Natural killer cell treated with Interleukin-12 subunit alpha and Interleukin-12 subunit beta and Interleukin-15 and Interleukin-18, amount 100 ng/mL, for 72 hours (primary cell): ENCODE results near the gene GYG2. TPM values are rescaled to one million over a fixed set of nuclear protein-coding genes. Genes with fewer than 3 reads are reported as not detected.
"Not testable (repeated sequence)": the region's sequence is repeated elsewhere in the genome, so short reads cannot be mapped to it uniquely, and the experiment has no call there.

Experiments used
- ATAC-seq, 2 donors: fragments of 150-1000 bp; cut with Tn5 transposase in 1 of 2; sonication (Bioruptor Pico), chemical (Tn5 transposase) in 1 of 2; 2 replicates each; pipeline ENCODE4 v1.10.0; 2021
- DNase-seq: peaks from one replicate; pipeline ENCODE4 v3.0.0; 2022; ENCODE audit warnings: low spot score
- H3K27ac Mint-ChIP-seq, 2 donors: 1 replicate in 1 of 2; 2 replicates in 1 of 2; pipeline ENCODE4 v1.8.0; 2022; ENCODE audit warnings: mixed read lengths in 2 of 2, mild to moderate bottlenecking in 1 of 2, moderate library complexity in 1 of 2
- H3K27me3 Mint-ChIP-seq, 2 donors: 1 replicate in 1 of 2; 2 replicates in 1 of 2; pipeline ENCODE4 v1.8.0; 2022; ENCODE audit warnings: mixed read lengths in 2 of 2
- H3K36me3 Mint-ChIP-seq: one replicate; pipeline ENCODE4 v1.8.0; 2022; ENCODE audit warnings: mixed read lengths
- H3K4me1 Mint-ChIP-seq, 2 donors: 1 replicate in 1 of 2; 2 replicates in 1 of 2; pipeline ENCODE4 v1.8.0; 2022; ENCODE audit warnings: low read depth in 2 of 2, mixed read lengths in 2 of 2, mild to moderate bottlenecking in 1 of 2
- H3K4me3 Mint-ChIP-seq: one replicate; pipeline ENCODE4 v1.8.0; 2022; ENCODE audit warnings: mixed read lengths
- H3K9me3 Mint-ChIP-seq: 2 replicates; pipeline ENCODE4 v1.8.0; 2022; ENCODE audit warnings: mixed read lengths
- total RNA-seq, 2 donors: library from RNA; stranded (reverse); gene quantifications; one replicate each; pipeline ENCODE4 v1.2.3, GENCODE V29; 2022

Gene GYG2
- total RNA-seq, 2 donors from 2014 or later = not detected

- no peak overlapping the region for H3K4me3 Mint-ChIP-seq
- H3K9me3 Mint-ChIP-seq = no peaks in the 10 kb centered on the region
- DNase-seq (no peak), ATAC-seq (no peak)
- H3K36me3 Mint-ChIP-seq = no peaks in the 10 kb centered on the region
- H3K27ac Mint-ChIP-seq = no peak overlapping the region
- no peaks in the 10 kb centered on the region for H3K4me1 Mint-ChIP-seq
- peaks cover 0 to 11% of the 10 kb centered on the region in 2 donors for H3K27me3 Mint-ChIP-seq
Measured at GRCh38 chrX:2867206-2867605, 38.5 kb downstream of the GYG2 start.

- no peaks in the 10 kb centered on the region for H3K4me1 Mint-ChIP-seq
- H3K36me3 Mint-ChIP-seq = no peaks in the 10 kb centered on the region
- DNase-seq = no peak
- no peak for ATAC-seq
- H3K27ac Mint-ChIP-seq = no peak overlapping the region
- peaks cover 0 to 19% of the 10 kb centered on the region in 2 donors for H3K27me3 Mint-ChIP-seq
- no peak overlapping the region for H3K4me3 Mint-ChIP-seq
- no peaks in the 10 kb centered on the region for H3K9me3 Mint-ChIP-seq
Measured at GRCh38 chrX:2870650-2871049, 41.9 kb downstream of the GYG2 start.

GRCh38 chrX:2871831-2872230 is 43.1 kb downstream of the GYG2 start:
- no peak for ATAC-seq
- Mint-ChIP-seq H3K4me1 (no peaks in the 10 kb centered on the region), H3K27ac (no peak overlapping the region), H3K36me3 (no peaks in the 10 kb centered on the region), H3K27me3 (peaks cover 0 to 16% of the 10 kb centered on the region in 2 donors), H3K9me3 (no peaks in the 10 kb centered on the region), H3K4me3 (no peak overlapping the region)
- DNase-seq = no peak

GRCh38 chrX:2872671-2873277 is 44.0 kb downstream of the GYG2 start:
- Mint-ChIP-seq H3K36me3 (no peaks in the 10 kb centered on the region), H3K4me3 (no peak overlapping the region), H3K27ac (no peak overlapping the region), H3K9me3 (no peaks in the 10 kb centered on the region), H3K4me1 (no peaks in the 10 kb centered on the region), H3K27me3 (peaks cover 0 to 14% of the 10 kb centered on the region in 2 donors)
- DNase-seq (no peak), ATAC-seq (no peak)

GRCh38 chrX:2874222-2875135 is 45.7 kb downstream of the GYG2 start:
- peaks cover 0 to 15% of the 10 kb centered on the region in 2 donors for H3K27me3 Mint-ChIP-seq
- H3K4me1 Mint-ChIP-seq = no peaks in the 10 kb centered on the region
- no peaks in the 10 kb centered on the region for H3K9me3 Mint-ChIP-seq
- ATAC-seq = no peak
- H3K4me3 Mint-ChIP-seq = no peak overlapping the region
- DNase-seq = no peak
- H3K27ac Mint-ChIP-seq = no peak overlapping the region
- H3K36me3 Mint-ChIP-seq = no peaks in the 10 kb centered on the region

GRCh38 chrX:2875136-2875481 is 46.4 kb downstream of the GYG2 start:
- no peaks in the 10 kb centered on the region for H3K36me3 Mint-ChIP-seq
- DNase-seq (no peak), ATAC-seq (no peak)
- no peaks in the 10 kb centered on the region for H3K9me3 Mint-ChIP-seq
- H3K4me1 Mint-ChIP-seq = no peaks in the 10 kb centered on the region
- H3K27me3 Mint-ChIP-seq = peaks cover 0 to 19% of the 10 kb centered on the region in 2 donors
- no peak overlapping the region for H3K4me3 Mint-ChIP-seq
- H3K27ac Mint-ChIP-seq = no peak overlapping the region

- DNase-seq = no peak
- Mint-ChIP-seq H3K27ac (no peak overlapping the region), H3K9me3 (no peaks in the 10 kb centered on the region), H3K4me3 (no peak overlapping the region), H3K36me3 (no peaks in the 10 kb centered on the region), H3K27me3 (peaks cover 0 to 22% of the 10 kb centered on the region in 2 donors), H3K4me1 (no peaks in the 10 kb centered on the region)
- no peak for ATAC-seq
Measured at GRCh38 chrX:2875798-2876399, 47.2 kb downstream of the GYG2 start.

- H3K27ac Mint-ChIP-seq = no peak overlapping the region
- no peaks in the 10 kb centered on the region for H3K9me3 Mint-ChIP-seq
- no peaks in the 10 kb centered on the region for H3K4me1 Mint-ChIP-seq
- DNase-seq (no peak), ATAC-seq (no peak)
- H3K27me3 Mint-ChIP-seq = peaks cover 0 to 25% of the 10 kb centered on the region in 2 donors
- no peak overlapping the region for H3K4me3 Mint-ChIP-seq
- H3K36me3 Mint-ChIP-seq = no peaks in the 10 kb centered on the region
Measured at GRCh38 chrX:2878563-2878962, 49.8 kb downstream of the GYG2 start.

- H3K27ac Mint-ChIP-seq = no peak overlapping the region
- no peak for ATAC-seq
- H3K9me3 Mint-ChIP-seq = no peaks in the 10 kb centered on the region
Measured at GRCh38 chrX:2879670-2880069, 50.9 kb downstream of the GYG2 start.

GRCh38 chrX:2883770-2884169 is 55.0 kb downstream of the GYG2 start:
- Mint-ChIP-seq H3K4me1 (peaks cover 0 to 6% of the 10 kb centered on the region in 2 donors), H3K36me3 (no peaks in the 10 kb centered on the region), H3K27me3 (peaks cover 0 to 28% of the 10 kb centered on the region in 2 donors), H3K4me3 (no peak overlapping the region), H3K27ac (no peak overlapping the region), H3K9me3 (no peaks in the 10 kb centered on the region)
- ATAC-seq = no peak
- DNase-seq = no peak

More at GRCh38 chrX:2879670-2880069, 50.9 kb downstream of the GYG2 start:
- no peak for DNase-seq
- no peaks in the 10 kb centered on the region for H3K36me3 Mint-ChIP-seq
- no peaks in the 10 kb centered on the region for H3K4me1 Mint-ChIP-seq
- H3K4me3 Mint-ChIP-seq = no peak overlapping the region
- peaks cover 0 to 23% of the 10 kb centered on the region in 2 donors for H3K27me3 Mint-ChIP-seq

GRCh38 chrX:2888309-2888708 is 59.6 kb downstream of the GYG2 start:
- DNase-seq (no peak), ATAC-seq (no peak)
- peaks cover 0 to 16% of the 10 kb centered on the region in 2 donors for H3K27me3 Mint-ChIP-seq
- no peaks in the 10 kb centered on the region for H3K9me3 Mint-ChIP-seq
- H3K36me3 Mint-ChIP-seq = no peaks in the 10 kb centered on the region
- peaks cover 22 to 31% of the 10 kb centered on the region in 2 donors for H3K4me1 Mint-ChIP-seq
- peak overlapping the region; percentile 82 for H3K4me3 Mint-ChIP-seq
- H3K27ac Mint-ChIP-seq = no peak overlapping the region

GRCh38 chrX:2889045-2889605 is 60.4 kb downstream of the GYG2 start:
- DNase-seq (no peak), ATAC-seq (no peak)
- Mint-ChIP-seq H3K36me3 (no peaks in the 10 kb centered on the region), H3K9me3 (no peaks in the 10 kb centered on the region), H3K27me3 (peaks cover 0 to 13% of the 10 kb centered on the region in 2 donors), H3K27ac (peak overlapping the region in 1 of 2 donors; percentile 89), H3K4me3 (peak overlapping the region; percentile 82), H3K4me1 (peaks cover 22 to 34% of the 10 kb centered on the region in 2 donors)

- peak overlapping the region; percentile 82 for H3K4me3 Mint-ChIP-seq
- DNase-seq, H3K9me3 Mint-ChIP-seq, H3K36me3 Mint-ChIP-seq: not testable (repeated sequence)
- peaks cover 0 to 13% of the 10 kb centered on the region in 2 donors for H3K27me3 Mint-ChIP-seq
- H3K27ac Mint-ChIP-seq = peak overlapping the region in 1 of 2 donors; percentile 89
- ATAC-seq = peak in 1 of 2 donors; percentile 36
- H3K4me1 Mint-ChIP-seq = peaks cover 22 to 41% of the 10 kb centered on the region in 2 donors
Measured at GRCh38 chrX:2889706-2890490, 61.2 kb downstream of the GYG2 start.
